Measurements from ENCODE around the gene MYO18B.

MYO18B gene

DNA sequence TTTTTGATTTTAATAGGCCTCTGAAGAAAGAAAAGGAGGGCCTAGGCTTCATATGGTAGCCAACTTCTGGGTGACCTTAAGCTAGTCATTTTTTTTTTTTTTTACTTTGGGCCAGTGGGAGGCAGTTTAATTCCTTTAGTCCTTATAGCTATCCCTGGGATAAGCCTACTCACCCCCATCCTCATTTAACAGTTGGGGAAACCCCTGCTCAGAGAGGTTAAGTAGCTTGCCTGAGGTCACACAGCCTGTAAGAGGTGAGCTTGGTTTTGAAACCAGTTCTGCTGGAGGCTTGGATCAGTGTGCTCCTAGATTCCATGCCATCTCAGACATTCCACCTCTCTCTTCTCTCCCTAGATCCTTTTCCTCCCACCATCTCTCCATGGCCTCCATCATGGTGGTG is 86.4 kb downstream of the MYO18B start:
- no peak for DNase-seq
- Histone ChIP-seq H3K9me2 (replicated peaks; ENCODE audit: insufficient read depth, low read length) (no peaks in the 10 kb centered on the region), H2AFZ (ENCODE audit: low read length) (no peak overlapping the region), H3K27me3 (replicated peaks; ENCODE audit: insufficient read depth, low read length) (peaks cover 86% of the 10 kb centered on the region), H3K4me1 (ENCODE audit: low read length) (no peaks in the 10 kb centered on the region), H4K20me1 (ENCODE audit: insufficient read depth, low read length) (no peaks in the 10 kb centered on the region), H3K27ac (ENCODE audit: low read length) (no peak overlapping the region), H3K79me2 (ENCODE audit: low read length) (no peaks in the 10 kb centered on the region), H3K4me3 (ENCODE audit: low read length) (no peak overlapping the region), H3K9ac (ENCODE audit: low read length) (no peak overlapping the region), H3K36me3 (replicated peaks; ENCODE audit: insufficient read depth, low read length) (no peaks in the 10 kb centered on the region), H3F3A (ENCODE audit: insufficient read depth, low read length) (no peaks in the 10 kb centered on the region), H3K4me2 (ENCODE audit: low read depth, low read length) (no peak overlapping the region), H3K9me3 (replicated peaks; ENCODE audit: insufficient read depth, low read length) (no peaks in the 10 kb centered on the region)
- TF ChIP-seq EZH2 (optimal IDR thresholded peaks at IDR 0.05; ENCODE audit: low read depth, low read length): no peak
- TF ChIP-seq, protein P1, sequence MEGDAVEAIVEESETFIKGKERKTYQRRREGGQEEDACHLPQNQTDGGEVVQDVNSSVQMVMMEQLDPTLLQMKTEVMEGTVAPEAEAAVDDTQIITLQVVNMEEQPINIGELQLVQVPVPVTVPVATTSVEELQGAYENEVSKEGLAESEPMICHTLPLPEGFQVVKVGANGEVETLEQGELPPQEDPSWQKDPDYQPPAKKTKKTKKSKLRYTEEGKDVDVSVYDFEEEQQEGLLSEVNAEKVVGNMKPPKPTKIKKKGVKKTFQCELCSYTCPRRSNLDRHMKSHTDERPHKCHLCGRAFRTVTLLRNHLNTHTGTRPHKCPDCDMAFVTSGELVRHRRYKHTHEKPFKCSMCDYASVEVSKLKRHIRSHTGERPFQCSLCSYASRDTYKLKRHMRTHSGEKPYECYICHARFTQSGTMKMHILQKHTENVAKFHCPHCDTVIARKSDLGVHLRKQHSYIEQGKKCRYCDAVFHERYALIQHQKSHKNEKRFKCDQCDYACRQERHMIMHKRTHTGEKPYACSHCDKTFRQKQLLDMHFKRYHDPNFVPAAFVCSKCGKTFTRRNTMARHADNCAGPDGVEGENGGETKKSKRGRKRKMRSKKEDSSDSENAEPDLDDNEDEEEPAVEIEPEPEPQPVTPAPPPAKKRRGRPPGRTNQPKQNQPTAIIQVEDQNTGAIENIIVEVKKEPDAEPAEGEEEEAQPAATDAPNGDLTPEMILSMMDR (IDR thresholded peaks at IDR 0.05; ENCODE audit: low read length): no peak
- TF ChIP-seq EZH2phosphoT487 (IDR thresholded peaks at IDR 0.05; ENCODE audit: low read length): no peak

DNA sequence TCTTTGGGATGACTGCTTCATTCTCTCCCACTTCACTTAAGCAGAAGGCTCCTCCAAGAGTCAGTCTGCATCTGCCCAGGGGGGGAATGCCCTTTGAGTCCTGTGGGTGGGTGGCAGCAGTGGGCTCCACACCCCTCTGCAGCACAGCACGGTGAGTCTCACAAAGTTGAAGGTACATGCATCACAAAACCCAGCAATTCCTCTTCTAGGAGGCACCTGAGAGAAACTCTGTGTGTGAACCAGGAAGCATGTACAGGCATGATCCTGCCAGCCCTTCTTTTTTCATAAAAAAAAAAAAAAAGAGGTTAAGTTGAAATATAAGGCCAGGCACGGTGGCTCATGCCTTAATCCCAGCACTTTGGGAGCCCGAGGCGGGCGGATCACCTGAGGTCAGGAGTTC is 87.2 kb downstream of the MYO18B start:
- no peak for DNase-seq
- no peaks in the 10 kb centered on the region for H3K4me1 ChIP-seq (ENCODE audit: low read length)

DNA sequence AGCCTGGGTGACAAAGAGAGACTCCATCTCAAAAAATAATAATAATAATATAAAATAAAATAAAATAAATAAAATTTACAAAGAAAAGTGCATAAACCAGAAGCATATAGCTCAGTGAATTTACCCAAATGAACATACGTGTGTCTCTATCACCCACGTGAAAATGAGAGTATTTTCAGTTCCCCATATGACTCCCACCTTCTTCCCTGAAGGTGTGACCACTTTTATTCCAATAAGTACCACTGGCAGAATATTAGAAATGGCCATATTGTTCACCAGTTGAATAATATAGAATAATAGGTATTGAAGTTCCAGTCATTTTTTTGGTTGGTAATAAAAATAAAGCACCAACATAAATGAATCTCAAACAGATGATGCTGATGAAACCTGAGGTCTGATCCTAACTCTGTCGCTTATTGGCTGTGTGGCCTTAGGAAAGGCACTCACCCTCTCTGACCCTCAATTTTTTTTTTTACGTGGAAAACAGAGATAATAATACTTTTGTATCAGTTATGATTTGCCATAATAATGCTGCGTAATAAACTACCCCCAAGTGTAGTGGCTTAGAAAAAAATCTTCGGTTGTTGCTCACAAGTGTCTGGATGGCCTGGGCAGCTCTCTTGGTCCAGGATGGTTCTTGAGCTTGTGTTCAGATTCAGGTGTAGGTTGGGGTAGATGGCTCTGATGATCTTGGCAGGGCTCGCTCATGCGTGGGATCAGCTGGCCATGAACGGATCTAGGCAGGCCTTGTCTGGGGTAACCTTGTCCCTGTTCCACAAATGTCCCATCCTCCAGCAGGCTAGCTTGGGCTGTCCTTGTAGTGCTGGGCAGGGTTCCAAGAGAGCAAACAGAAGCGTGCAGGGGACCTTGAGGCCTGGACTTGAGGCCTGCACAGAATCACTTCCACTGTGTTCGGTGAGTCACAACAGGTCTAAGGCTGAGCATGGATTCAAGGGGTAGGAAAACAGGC is 88.1 kb downstream of the MYO18B start:
- no peaks in the 10 kb centered on the region for H3K9me3 ChIP-seq (replicated peaks; ENCODE audit: insufficient read depth, low read length)
- H3K4me2 ChIP-seq (ENCODE audit: low read depth, low read length): no peak overlapping the region
- no peaks in the 10 kb centered on the region for H3K4me1 ChIP-seq (ENCODE audit: low read length)
- TF ChIP-seq, protein P1 (IDR thresholded peaks at IDR 0.05; ENCODE audit: low read length): no peak
- no peak for TF ChIP-seq EZH2phosphoT487 (IDR thresholded peaks at IDR 0.05; ENCODE audit: low read length)
- no peak for TF ChIP-seq EZH2 (optimal IDR thresholded peaks at IDR 0.05; ENCODE audit: low read depth, low read length)
- H3K4me3 ChIP-seq (ENCODE audit: low read length): no peak overlapping the region
- H4K20me1 ChIP-seq (ENCODE audit: insufficient read depth, low read length): no peaks in the 10 kb centered on the region
- DNase-seq: no peak
- H3K27me3 ChIP-seq (replicated peaks; ENCODE audit: insufficient read depth, low read length): peaks cover 69% of the 10 kb centered on the region
- H3K79me2 ChIP-seq (ENCODE audit: low read length): no peaks in the 10 kb centered on the region
- H2AFZ ChIP-seq (ENCODE audit: low read length): no peak overlapping the region
- H3F3A ChIP-seq (ENCODE audit: insufficient read depth, low read length): no peaks in the 10 kb centered on the region
- H3K9ac ChIP-seq (ENCODE audit: low read length): no peak overlapping the region
- H3K36me3 ChIP-seq (replicated peaks; ENCODE audit: insufficient read depth, low read length): no peaks in the 10 kb centered on the region
- H3K27ac ChIP-seq (ENCODE audit: low read length): no peak overlapping the region
- H3K9me2 ChIP-seq (replicated peaks; ENCODE audit: insufficient read depth, low read length): no peaks in the 10 kb centered on the region

More for the DNA sequence above, 87.2 kb downstream of the MYO18B start:
- no peaks in the 10 kb centered on the region for H4K20me1 ChIP-seq (ENCODE audit: insufficient read depth, low read length)
- no peak for TF ChIP-seq EZH2phosphoT487 (IDR thresholded peaks at IDR 0.05; ENCODE audit: low read length)
- no peak overlapping the region for H3K4me2 ChIP-seq (ENCODE audit: low read depth, low read length)
- no peaks in the 10 kb centered on the region for H3K79me2 ChIP-seq (ENCODE audit: low read length)
- H3K9me2 ChIP-seq (replicated peaks; ENCODE audit: insufficient read depth, low read length): no peaks in the 10 kb centered on the region
- no peak overlapping the region for H3K9ac ChIP-seq (ENCODE audit: low read length)
- no peaks in the 10 kb centered on the region for H3K36me3 ChIP-seq (replicated peaks; ENCODE audit: insufficient read depth, low read length)
- H3K4me3 ChIP-seq (ENCODE audit: low read length): no peak overlapping the region
- no peak overlapping the region for H3K27ac ChIP-seq (ENCODE audit: low read length)
- H2AFZ ChIP-seq (ENCODE audit: low read length): no peak overlapping the region
- H3F3A ChIP-seq (ENCODE audit: insufficient read depth, low read length): no peaks in the 10 kb centered on the region
- no peaks in the 10 kb centered on the region for H3K9me3 ChIP-seq (replicated peaks; ENCODE audit: insufficient read depth, low read length)
- peaks cover 78% of the 10 kb centered on the region for H3K27me3 ChIP-seq (replicated peaks; ENCODE audit: insufficient read depth, low read length)

DNA sequence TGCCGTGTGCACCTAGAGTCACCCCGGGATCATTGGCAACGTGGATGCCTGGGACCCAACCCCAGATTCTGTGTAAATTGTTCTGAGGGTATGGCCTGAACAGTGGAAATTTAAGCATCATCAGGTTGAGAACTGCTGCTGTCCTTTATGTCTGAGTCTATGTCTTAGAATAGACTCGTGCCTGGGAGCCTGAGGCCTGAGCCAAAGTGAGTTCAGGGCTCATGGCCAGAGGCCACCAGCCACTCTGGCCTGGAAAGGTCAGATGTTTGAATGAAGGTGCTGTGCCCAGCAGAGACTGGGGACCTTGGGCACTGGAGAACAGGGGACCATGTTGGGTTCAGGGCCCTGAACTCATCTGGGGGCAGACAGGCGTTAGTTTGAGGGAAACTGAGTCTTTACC is 91.1 kb downstream of the MYO18B start:
- Histone ChIP-seq H3K79me2 (ENCODE audit: low read length) (no peaks in the 10 kb centered on the region), H3K27ac (ENCODE audit: low read length) (no peak overlapping the region), H3K36me3 (replicated peaks; ENCODE audit: insufficient read depth, low read length) (no peaks in the 10 kb centered on the region), H3K9me3 (replicated peaks; ENCODE audit: insufficient read depth, low read length) (no peaks in the 10 kb centered on the region), H3F3A (ENCODE audit: insufficient read depth, low read length) (no peaks in the 10 kb centered on the region), H3K27me3 (replicated peaks; ENCODE audit: insufficient read depth, low read length) (peaks cover 57% of the 10 kb centered on the region), H3K9me2 (replicated peaks; ENCODE audit: insufficient read depth, low read length) (no peaks in the 10 kb centered on the region), H3K4me3 (ENCODE audit: low read length) (no peak overlapping the region), H3K4me1 (ENCODE audit: low read length) (no peaks in the 10 kb centered on the region), H3K4me2 (ENCODE audit: low read depth, low read length) (no peak overlapping the region), H3K9ac (ENCODE audit: low read length) (no peak overlapping the region), H4K20me1 (ENCODE audit: insufficient read depth, low read length) (no peaks in the 10 kb centered on the region), H2AFZ (ENCODE audit: low read length) (no peak overlapping the region)
- no peak for DNase-seq
- TF ChIP-seq, protein P1 (IDR thresholded peaks at IDR 0.05; ENCODE audit: low read length): no peak
- no peak for TF ChIP-seq EZH2phosphoT487 (IDR thresholded peaks at IDR 0.05; ENCODE audit: low read length)
- TF ChIP-seq EZH2 (optimal IDR thresholded peaks at IDR 0.05; ENCODE audit: low read depth, low read length): no peak
